ENCODE results near the gene CENPC. TPM values are rescaled to one million over a fixed set of nuclear protein-coding genes. Genes with fewer than 3 reads are reported as not detected.
"Not testable (repeated sequence)": the region's sequence is repeated elsewhere in the genome, so short reads cannot be mapped to it uniquely, and the experiment has no call there.

The CENPC gene
- total RNA-seq, 4 donors from 2014 or later, result 18.9 to 39.6 (median 24.0) TPM

- no peak for DNase-seq (ENCODE audit: low spot score in 2 of 2)
- no peak for TF ChIP-seq POLR2A (IDR thresholded peaks at IDR 0.05)
- TF ChIP-seq, protein P1, sequence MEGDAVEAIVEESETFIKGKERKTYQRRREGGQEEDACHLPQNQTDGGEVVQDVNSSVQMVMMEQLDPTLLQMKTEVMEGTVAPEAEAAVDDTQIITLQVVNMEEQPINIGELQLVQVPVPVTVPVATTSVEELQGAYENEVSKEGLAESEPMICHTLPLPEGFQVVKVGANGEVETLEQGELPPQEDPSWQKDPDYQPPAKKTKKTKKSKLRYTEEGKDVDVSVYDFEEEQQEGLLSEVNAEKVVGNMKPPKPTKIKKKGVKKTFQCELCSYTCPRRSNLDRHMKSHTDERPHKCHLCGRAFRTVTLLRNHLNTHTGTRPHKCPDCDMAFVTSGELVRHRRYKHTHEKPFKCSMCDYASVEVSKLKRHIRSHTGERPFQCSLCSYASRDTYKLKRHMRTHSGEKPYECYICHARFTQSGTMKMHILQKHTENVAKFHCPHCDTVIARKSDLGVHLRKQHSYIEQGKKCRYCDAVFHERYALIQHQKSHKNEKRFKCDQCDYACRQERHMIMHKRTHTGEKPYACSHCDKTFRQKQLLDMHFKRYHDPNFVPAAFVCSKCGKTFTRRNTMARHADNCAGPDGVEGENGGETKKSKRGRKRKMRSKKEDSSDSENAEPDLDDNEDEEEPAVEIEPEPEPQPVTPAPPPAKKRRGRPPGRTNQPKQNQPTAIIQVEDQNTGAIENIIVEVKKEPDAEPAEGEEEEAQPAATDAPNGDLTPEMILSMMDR (IDR thresholded peaks at IDR 0.05), result no peak
- intact Hi-C loops (cut with DNase I; ENCODE audit: low total_unique reads), result no loop called here
- 77 to 80% methylated on average over 4 of the region's 4 CpGs for whole genome bisulfite sequencing, 2 donors
- no peak within 1 kb of the TSS for H3K4me3 ChIP-seq (ENCODE audit: low read depth, poor library complexity, severe bottlenecking)
Observed at GRCh38 chr4:67558493-67558892, 13.2 kb upstream of the CENPC start, which contains the start of gene STAP1. TSS of gene STAP1 (plus strand) at chr4:67558727. CDS start at chr4:67558810, 83 bp downstream.

DNA sequence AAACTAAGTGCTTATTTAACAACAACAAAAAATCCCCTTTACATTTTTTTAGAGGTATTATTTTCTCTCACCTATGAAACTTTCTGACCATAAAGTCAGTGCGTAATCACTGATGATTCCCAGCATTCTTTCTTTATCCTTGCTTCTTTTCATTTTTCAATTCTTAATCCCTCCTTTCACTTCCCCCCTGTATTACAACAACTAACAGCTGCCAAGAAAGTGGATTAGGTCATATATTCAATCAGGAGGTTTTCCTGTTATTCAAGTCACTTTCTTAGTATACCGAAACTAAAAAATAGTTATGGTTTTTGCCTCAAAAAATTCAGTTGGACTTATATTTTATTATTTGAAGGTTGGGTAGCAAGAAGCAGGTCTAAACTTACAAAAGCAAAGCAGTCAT lies 11.1 kb upstream of the CENPC start:
- H3K4me3 ChIP-seq (ENCODE audit: low read depth, poor library complexity, severe bottlenecking), result no peak overlapping the region
- no peak for DNase-seq (ENCODE audit: low spot score in 2 of 2)
- TF ChIP-seq, protein P1 (IDR thresholded peaks at IDR 0.05), result no peak
- no peak for TF ChIP-seq POLR2A (IDR thresholded peaks at IDR 0.05)
- intact Hi-C loops (cut with DNase I; ENCODE audit: low total_unique reads), result no loop called here
- WGBS, 2 donors, result 56 to 76% methylated on average over 2 of the region's 2 CpGs

GRCh38 chr4:67555447-67555846 lies 10.1 kb upstream of the CENPC start:
- no peak for DNase-seq (ENCODE audit: low spot score in 2 of 2)
- H3K4me3 ChIP-seq (ENCODE audit: low read depth, poor library complexity, severe bottlenecking), result no peak overlapping the region
- 77 to 82% methylated on average over 3 of the region's 3 CpGs for whole genome bisulfite sequencing, 2 donors
- no peak for TF ChIP-seq POLR2A (IDR thresholded peaks at IDR 0.05)
- TF ChIP-seq, protein P1 (IDR thresholded peaks at IDR 0.05), result no peak
- intact Hi-C loops (cut with DNase I; ENCODE audit: low total_unique reads), result no loop called here

DNA sequence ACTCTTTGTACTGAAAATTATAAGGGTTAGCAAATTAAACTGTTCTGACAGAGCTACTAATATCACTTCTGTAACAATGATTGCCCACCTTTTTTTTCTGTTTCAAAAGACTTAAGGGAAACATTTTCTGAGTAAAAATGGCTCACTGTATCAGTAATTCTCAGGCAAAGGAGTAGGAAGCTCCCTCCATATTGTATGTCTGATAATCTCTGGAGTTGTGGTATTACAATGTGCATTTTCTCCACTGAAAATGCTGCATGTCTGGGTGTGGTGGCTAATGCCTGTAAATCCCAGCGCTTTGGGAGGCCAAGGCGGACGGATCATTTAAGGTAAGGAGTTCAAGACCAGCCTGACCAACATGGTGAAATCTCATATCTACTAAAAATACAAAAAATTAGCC lies 8.8 kb upstream of the CENPC start:
- no peak for TF ChIP-seq POLR2A (IDR thresholded peaks at IDR 0.05)
- TF ChIP-seq, protein P1 (IDR thresholded peaks at IDR 0.05), result no peak
- no peak overlapping the region for H3K4me3 ChIP-seq (ENCODE audit: low read depth, poor library complexity, severe bottlenecking)
- 88 to 97% methylated on average over 3 of the region's 3 CpGs for WGBS, 2 donors
- DNase-seq (ENCODE audit: low spot score in 2 of 2), result no peak
- intact Hi-C loops (cut with DNase I; ENCODE audit: low total_unique reads), result no loop called here

- intact Hi-C loops (cut with DNase I; ENCODE audit: low total_unique reads), result not testable (repeated sequence)
Observed at GRCh38 chr4:67552146-67552792, 7.0 kb upstream of the CENPC start.

DNA sequence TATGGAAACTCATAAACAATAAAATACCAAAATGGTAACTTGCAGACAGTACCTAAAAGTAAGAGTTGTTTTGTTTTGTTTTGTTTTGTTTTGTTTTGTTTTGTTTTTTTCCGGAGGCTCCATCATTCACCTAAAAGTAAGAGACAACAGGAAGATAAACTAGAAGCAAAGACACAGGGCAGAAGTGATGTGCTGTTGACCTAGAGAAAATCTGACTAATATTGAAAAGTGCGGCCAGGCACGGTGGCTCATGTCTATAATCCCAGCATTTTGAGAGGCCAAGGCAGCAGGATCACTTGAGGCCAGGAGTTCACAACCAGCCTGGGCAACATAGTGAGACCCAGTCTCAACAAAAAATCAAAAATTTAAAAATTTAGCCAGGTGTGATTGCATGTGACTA lies 5.6 kb upstream of the CENPC start:
- 92 to 93% methylated on average over 3 of the region's 3 CpGs for WGBS, 2 donors
- TF ChIP-seq POLR2A (IDR thresholded peaks at IDR 0.05), result no peak
- TF ChIP-seq, protein P1 (IDR thresholded peaks at IDR 0.05), result no peak
- intact Hi-C loops (cut with DNase I; ENCODE audit: low total_unique reads), result no loop called here
- H3K4me3 ChIP-seq (ENCODE audit: low read depth, poor library complexity, severe bottlenecking), result no peak overlapping the region
- no peak for DNase-seq (ENCODE audit: low spot score in 2 of 2)

More at GRCh38 chr4:67552146-67552792, 7.0 kb upstream of the CENPC start:
- not testable (repeated sequence) for DNase-seq (ENCODE audit: low spot score in 2 of 2); H3K4me3 ChIP-seq (ENCODE audit: low read depth, poor library complexity, severe bottlenecking)
- 85% methylated on average over 4 of the region's 4 CpGs for WGBS, 2 donors

Data from lower leg skin (tissue), 4 donors.